ENCODE data around the gene EHD4. TPM values are rescaled to one million over a fixed set of nuclear protein-coding genes. Genes with fewer than 3 reads are reported as not detected.

The EHD4 gene
- total RNA-seq, 4 donors from 2014 or later = 13.2 to 31.5 (median 22.0) TPM

- Histone ChIP-seq H3K4me1 (peaks cover 0 to 17% (median 0%) of the 10 kb centered on the region in 4 donors), H3K9me3 (no peaks in the 10 kb centered on the region), H3K27ac (peak overlapping the region in 1 of 4 donors; percentile 57), H3K27me3 (no peaks in the 10 kb centered on the region), H3K4me3 (no peak overlapping the region), H3K36me3 (no peaks in the 10 kb centered on the region)
- no peak for DNase-seq (ENCODE audit: low spot score in 2 of 2)
- TF ChIP-seq EP300 (IDR thresholded peaks at IDR 0.05) (no peak), POLR2A (IDR thresholded peaks at IDR 0.05) (no peak)
- TF ChIP-seq, protein P1, sequence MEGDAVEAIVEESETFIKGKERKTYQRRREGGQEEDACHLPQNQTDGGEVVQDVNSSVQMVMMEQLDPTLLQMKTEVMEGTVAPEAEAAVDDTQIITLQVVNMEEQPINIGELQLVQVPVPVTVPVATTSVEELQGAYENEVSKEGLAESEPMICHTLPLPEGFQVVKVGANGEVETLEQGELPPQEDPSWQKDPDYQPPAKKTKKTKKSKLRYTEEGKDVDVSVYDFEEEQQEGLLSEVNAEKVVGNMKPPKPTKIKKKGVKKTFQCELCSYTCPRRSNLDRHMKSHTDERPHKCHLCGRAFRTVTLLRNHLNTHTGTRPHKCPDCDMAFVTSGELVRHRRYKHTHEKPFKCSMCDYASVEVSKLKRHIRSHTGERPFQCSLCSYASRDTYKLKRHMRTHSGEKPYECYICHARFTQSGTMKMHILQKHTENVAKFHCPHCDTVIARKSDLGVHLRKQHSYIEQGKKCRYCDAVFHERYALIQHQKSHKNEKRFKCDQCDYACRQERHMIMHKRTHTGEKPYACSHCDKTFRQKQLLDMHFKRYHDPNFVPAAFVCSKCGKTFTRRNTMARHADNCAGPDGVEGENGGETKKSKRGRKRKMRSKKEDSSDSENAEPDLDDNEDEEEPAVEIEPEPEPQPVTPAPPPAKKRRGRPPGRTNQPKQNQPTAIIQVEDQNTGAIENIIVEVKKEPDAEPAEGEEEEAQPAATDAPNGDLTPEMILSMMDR (IDR thresholded peaks at IDR 0.05) = no peak
- 77 to 81% methylated on average over 24 to 38 of the region's 42 CpGs for WGBS, 2 donors
Observed at GRCh38 chr15:41869770-41870688, 102.3 kb downstream of the EHD4 start.

GRCh38 chr15:41868321-41868720, 104.0 kb downstream of the EHD4 start:
- Histone ChIP-seq H3K27ac (no peak overlapping the region), H3K36me3 (no peaks in the 10 kb centered on the region), H3K4me3 (no peak overlapping the region), H3K9me3 (no peaks in the 10 kb centered on the region), H3K4me1 (peaks cover 0 to 17% (median 0%) of the 10 kb centered on the region in 4 donors), H3K27me3 (no peaks in the 10 kb centered on the region)
- TF ChIP-seq POLR2A (IDR thresholded peaks at IDR 0.05) (no peak), EP300 (IDR thresholded peaks at IDR 0.05) (no peak)
- TF ChIP-seq, protein P1 (IDR thresholded peaks at IDR 0.05) = no peak
- DNase-seq (ENCODE audit: low spot score in 2 of 2) = no peak
- WGBS, 2 donors = 90 to 98% methylated on average over 2 to 15 of the region's 15 CpGs

DNA sequence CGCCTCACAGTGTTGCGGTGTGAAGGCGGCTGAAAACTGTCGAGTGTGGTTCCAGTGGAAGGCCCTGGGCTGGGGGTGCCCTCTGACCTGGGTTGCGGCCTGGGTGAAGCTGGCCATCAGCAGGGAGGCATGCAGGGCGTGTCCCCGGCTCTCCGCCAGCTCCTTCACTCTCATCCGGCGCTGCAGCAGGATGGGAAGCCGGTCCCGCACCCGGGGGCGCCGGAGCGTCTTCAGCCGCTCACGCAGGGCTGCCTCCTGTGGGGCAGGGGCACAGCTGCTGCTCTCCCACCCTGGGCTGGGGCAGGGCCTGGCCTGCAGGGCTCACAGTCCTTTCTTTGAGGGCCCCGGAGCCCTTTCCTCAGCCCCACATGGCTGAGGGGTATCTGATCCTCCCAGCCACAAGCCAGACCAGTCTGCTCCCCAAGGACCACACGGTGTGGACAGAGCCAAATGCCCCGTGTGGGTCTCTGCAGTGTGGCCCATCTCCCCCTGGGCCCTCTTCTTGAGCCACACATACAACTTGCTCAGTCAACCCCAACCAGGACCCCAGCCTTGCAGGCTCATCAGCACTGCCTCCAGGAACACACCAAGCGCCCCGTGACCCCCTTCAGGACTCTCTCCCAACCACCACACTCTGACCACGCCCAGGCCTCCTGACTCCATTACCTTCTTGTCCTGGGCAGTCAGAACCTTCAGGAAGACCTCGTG, 105.3 kb downstream of the EHD4 start:
- peaks cover 0 to 17% (median 0%) of the 10 kb centered on the region in 4 donors for H3K4me1 ChIP-seq

GRCh38 chr15:41866263-41866703, 106.1 kb downstream of the EHD4 start:
- no peak for DNase-seq (ENCODE audit: low spot score in 2 of 2)
- H3K4me3 ChIP-seq = no peak overlapping the region
- peak overlapping the region in 1 of 4 donors; percentile 43 for H3K27ac ChIP-seq
- WGBS, 2 donors = 60 to 100% methylated on average over 1 to 8 of the region's 8 CpGs
- H3K4me1 ChIP-seq = peaks cover 0 to 17% (median 0%) of the 10 kb centered on the region in 4 donors
- H3K27me3 ChIP-seq = no peaks in the 10 kb centered on the region
- TF ChIP-seq POLR2A (IDR thresholded peaks at IDR 0.05) (no peak), EP300 (IDR thresholded peaks at IDR 0.05) (no peak)
- TF ChIP-seq, protein P1 (IDR thresholded peaks at IDR 0.05) = no peak
- H3K9me3 ChIP-seq = no peaks in the 10 kb centered on the region
- peaks cover 0 to 5% (median 0%) of the 10 kb centered on the region in 3 donors for H3K36me3 ChIP-seq

More for the DNA sequence above, 105.3 kb downstream of the EHD4 start:
- TF ChIP-seq EP300 (IDR thresholded peaks at IDR 0.05) (no peak), POLR2A (IDR thresholded peaks at IDR 0.05) (no peak)
- TF ChIP-seq, protein P1 (IDR thresholded peaks at IDR 0.05) = no peak
- H3K9me3 ChIP-seq = no peaks in the 10 kb centered on the region
- H3K27ac ChIP-seq = peak overlapping the region in 1 of 4 donors; percentile 43
- no peaks in the 10 kb centered on the region for H3K36me3 ChIP-seq
- H3K27me3 ChIP-seq = no peaks in the 10 kb centered on the region
- no peak for DNase-seq (ENCODE audit: low spot score in 2 of 2)
- WGBS, 2 donors = 75 to 76% methylated on average over 22 to 23 of the region's 25 CpGs
- no peak overlapping the region for H3K4me3 ChIP-seq
